GM12878 (cell line): ENCODE measurements around the gene CCDC107. TPM values are rescaled to one million over a fixed set of nuclear protein-coding genes. Genes with fewer than 3 reads are reported as not detected.

Experiments
- ATAC-seq: fragments of 200-7000 bp; cut with Tn5 transposase; 3 replicates; pipeline ENCODE4 v1.9.1; 2020; ENCODE audit warnings: mild to moderate bottlenecking, moderate library complexity
- BruUV-seq: library from RNA; stranded (reverse); fragments of 400-500 nt; replicated peaks from 2 replicates; lab custom pipeline; 2021; lab: Mats Ljungman, UMichigan
- CTCF ChIA-PET: fragments of 300-600 bp; sonication (Branson Sonifier 250); formaldehyde crosslinking; extraction: SDS; loops from one replicate; lab custom pipeline; 2021; ENCODE audit warnings: inconsistent platforms; lab: Yijun Ruan, JAX
- POLR2A ChIA-PET: fragments of 350-600 bp; formaldehyde crosslinking; extraction: SDS; loops from one replicate; lab custom pipeline; 2021; ENCODE audit warnings: inconsistent platforms; lab: Charles Lee
- RAD21 ChIA-PET: fragments of 300-600 bp; sonication (Branson Sonifier 250); formaldehyde crosslinking; loops from one replicate; lab custom pipeline; 2023; ENCODE audit warnings: antibody characterized with exemption; ENCODE audit not compliant: unreplicated experiment; lab: Charles Lee
- SMC1A ChIA-PET: fragments of 300-600 bp; sonication (Branson Sonifier 250); formaldehyde crosslinking; loops from one replicate; lab custom pipeline; 2023; ENCODE audit not compliant: unreplicated experiment, uncharacterized antibody; lab: Charles Lee
- DNase-seq: peaks from one replicate; pipeline ENCODE4 v3.0.0-alpha.2; 2011; ENCODE audit warnings: low read depth, low spot score
- FAIRE-seq: peaks from 3 replicates; lab custom pipeline; 2011; peaks lifted over from hg19 to GRCh38; lab: Jason Lieb, UNC
- H2AFZ ChIP-seq: 2 replicates; pipeline ENCODE4 v1.6.0; 2011; ENCODE audit warnings: low read depth, low read length, control low read depth; ENCODE audit not compliant: control insufficient read depth
- H3K27ac ChIP-seq: 2 replicates; pipeline ENCODE4 v1.5.1; 2011; ENCODE audit warnings: control low read depth; ENCODE audit not compliant: control insufficient read depth, insufficient read depth
- H3K27me3 ChIP-seq, 2 experiments: replicated peaks in 1 of 2; 2 replicates each; pipeline versions ENCODE4 v1.6.0 to v1.6.1; 2011; ENCODE audit warnings: low read length in 1 of 2; ENCODE audit not compliant: control insufficient read depth in 2 of 2, insufficient read depth in 2 of 2
- H3K36me3 ChIP-seq, 2 experiments: 2 replicates each; pipeline ENCODE4 v1.5.1; 2011; ENCODE audit warnings: low read length in 1 of 2; ENCODE audit not compliant: control insufficient read depth in 2 of 2, insufficient read depth in 2 of 2
- H3K4me1 ChIP-seq: 2 replicates; pipeline ENCODE4 v1.6.1; 2011; ENCODE audit warnings: mild to moderate bottlenecking, low read length, moderate library complexity, mixed read lengths; ENCODE audit not compliant: control insufficient read depth, insufficient read depth
- H3K4me2 ChIP-seq: 2 replicates; pipeline ENCODE4 v1.6.0; 2011; ENCODE audit warnings: control low read depth; ENCODE audit not compliant: control insufficient read depth, insufficient read depth
- H3K4me3 ChIP-seq: fragments of 200-600 bp; sonication (generic); 2 replicates; pipeline ENCODE4 v1.5.1; 2016
- H3K79me2 ChIP-seq: 2 replicates; pipeline ENCODE4 v1.6.0; 2011; ENCODE audit warnings: low read length; ENCODE audit not compliant: control insufficient read depth, insufficient read depth
- H3K9ac ChIP-seq: 2 replicates; pipeline ENCODE4 v1.8.0; 2011; ENCODE audit warnings: low read length, control low read depth, mixed read lengths; ENCODE audit not compliant: control insufficient read depth, insufficient read depth
- H3K9me3 ChIP-seq: replicated peaks from 3 replicates; pipeline ENCODE4 v1.5.1; 2011; ENCODE audit warnings: mild to moderate bottlenecking, low read length; ENCODE audit not compliant: control insufficient read depth, insufficient read depth
- H4K20me1 ChIP-seq: 2 replicates; pipeline ENCODE4 v1.6.0; 2011; ENCODE audit not compliant: control insufficient read depth, insufficient read depth
- EED ChIP-seq: sonication (generic); IDR thresholded peaks from 2 replicates; pipeline ENCODE4 v1.6.1; 2016; ENCODE audit warnings: antibody characterized with exemption, low read depth
- IKZF2 ChIP-seq, 2 experiments: fragments of 450-650 bp; IDR thresholded peaks; 2 replicates each; pipeline ENCODE4 v1.6.1; 2017; ENCODE audit warnings: mild to moderate bottlenecking in 2 of 2, moderate library complexity in 2 of 2
- NR2C1 ChIP-seq: fragments of 450-650 bp; IDR thresholded peaks from 2 replicates; pipeline ENCODE4 v1.6.1; 2017; ENCODE audit warnings: antibody characterized with exemption, mild to moderate bottlenecking, moderate library complexity
- POLR2A ChIP-seq: IDR thresholded peaks from 2 replicates; pipeline ENCODE4 v1.6.1; 2011; ENCODE audit warnings: low read depth, mild to moderate bottlenecking, low read length
- POLR2AphosphoS2 ChIP-seq: IDR thresholded peaks from 2 replicates; pipeline ENCODE4 v1.6.1; 2011; ENCODE audit warnings: low read depth, mild to moderate bottlenecking, low read length, improper control_type of control experiment, moderate library complexity
- RAD21 ChIP-seq: IDR thresholded peaks from 2 replicates; pipeline ENCODE4 v1.6.1; 2011; ENCODE audit warnings: mild to moderate bottlenecking, low read depth, low read length, moderate library complexity; ENCODE audit not compliant: insufficient read depth
- SMC3 ChIP-seq: IDR thresholded peaks from 2 replicates; pipeline ENCODE4 v1.6.1; 2011; ENCODE audit warnings: low read length, improper control_type of control experiment, borderline replicate concordance
- SRF ChIP-seq, 2 experiments: IDR thresholded peaks; 2 replicates each; pipeline ENCODE4 v1.6.1; 2011; ENCODE audit warnings: low read depth in 2 of 2, low read length in 2 of 2, mild to moderate bottlenecking in 1 of 2, moderate library complexity in 1 of 2
- WGBS: methylation state at CpG from one replicate; pipeline ENCODE4 v1.1.6; 2016; ENCODE audit warnings: low lambda C conversion rate; ENCODE audit not compliant: insufficient replicate concordance, insufficient coverage; ENCODE audit errors: missing lambda C conversion rate; 5-methylcytosine and 5-hydroxymethylcytosine counted together
- in situ Hi-C: fragments of 300-500 bp; cut with MboI; formaldehyde crosslinking; loops from 9 replicates; pipeline ENCODE4 v1.14.3; 2018; ENCODE audit warnings: mixed read lengths
- intact Hi-C: fragments of 100-400 bp; cut with micrococcal nuclease; formaldehyde crosslinking; loops from one replicate; pipeline ENCODE4 v1.14.2; 2022; ENCODE audit not compliant: unreplicated experiment
- polyA plus RNA-seq, 11 experiments: library from polyadenylated mRNA; depleted of rRNA in 4 of 11; unstranded in 6 of 11; stranded (reverse) in 5 of 11; fragments of >200 nt; fragmentation: Nextera tagmentation in 4 of 11; fragmentation: Illumina TruSeq in 1 of 11; extraction: Ambion mirVana in 4 of 11; extraction: Trizol in 1 of 11; gene quantifications; 1 replicate in 1 of 11; 2 replicates in 10 of 11; pipeline versions ENCODE4 v1.2.1 to v1.2.3, GENCODE V29; 2011 to 2016; ENCODE audit warnings: inconsistent platforms in 2 of 11, missing spikeins in 2 of 11, low read depth in 1 of 11
- total RNA-seq, 4 experiments: library from RNA; depleted of rRNA in 3 of 4; stranded (reverse); fragments of >200 nt in 3 of 4; fragmentation: Illumina TruSeq in 1 of 4; extraction: Trizol in 1 of 4; gene quantifications; 2 replicates each; pipeline versions ENCODE4 v1.2.1 to v1.2.3, GENCODE V29; 2013 to 2021
- TF ChIP-seq, protein P1 (sequence below), 3 experiments: IDR thresholded peaks in 2 of 3; conservative IDR thresholded peaks in 1 of 3; 2 replicates each; pipeline ENCODE4 v1.5.1; 2011; ENCODE audit warnings: low read depth in 3 of 3, low read length in 3 of 3, mild to moderate bottlenecking in 3 of 3, control low read depth in 2 of 3, moderate library complexity in 2 of 3, inconsistent platforms in 1 of 3, mixed read lengths in 1 of 3; ENCODE audit not compliant: control insufficient read depth in 2 of 3, insufficient read depth in 1 of 3; ENCODE audit errors: extremely low read depth in 1 of 3

The CCDC107 gene
- total and polyA plus RNA-seq, 10 of the 15 experiments (the other 5 are each of a cell fraction or from before 2014, with no cell fraction given) = 0.19 to 18.3 (median 10.6) TPM

DNA sequence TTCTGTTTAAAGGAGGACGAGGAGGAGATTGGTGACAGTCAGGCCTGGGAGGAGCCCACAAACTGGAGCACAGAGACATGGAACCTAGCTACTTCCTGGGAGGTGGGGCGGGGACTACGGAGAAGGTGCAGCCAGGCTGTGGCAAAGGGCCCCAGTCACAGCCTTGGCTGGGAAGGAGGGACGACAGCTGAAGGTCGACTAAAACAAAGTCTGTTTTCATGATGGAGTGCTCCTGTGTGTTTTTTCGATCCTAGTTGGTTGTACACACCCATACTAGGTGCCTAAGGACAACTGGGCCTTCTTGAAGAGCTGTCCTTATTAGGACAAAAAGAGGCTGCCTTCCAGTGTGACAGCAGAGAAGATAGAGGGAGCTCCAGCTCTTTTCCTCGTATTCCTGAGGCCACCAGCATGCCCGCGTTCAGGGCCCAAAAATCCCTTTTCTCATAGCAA is 2.9 kb downstream of the CCDC107 start:
- Histone ChIP-seq H3K9me3 (no peaks in the 10 kb centered on the region), H3K27ac (peak overlapping the region; percentile 45), H2AFZ (no peak overlapping the region), H4K20me1 (no peaks in the 10 kb centered on the region), H3K79me2 (peaks cover 43% of the 10 kb centered on the region), H3K4me3 (no peak overlapping the region), H3K9ac (no peak overlapping the region), H3K4me1 (peaks cover 39% of the 10 kb centered on the region), H3K4me2 (no peak overlapping the region; the same call in 1 of the 2 replicates), H3K36me3 (peaks cover 6 to 9% of the 10 kb centered on the region in 2 experiments; a peak in 3 of 4 replicates), H3K27me3 (no peaks in the 10 kb centered on the region)
- in situ Hi-C loops = no loop called here
- FAIRE-seq (no peak), ATAC-seq (no peak), DNase-seq (no peak)
- intact Hi-C loops = no loop called here
- ChIA-PET RAD21 (interaction anchor here (0.6 to 9.7 kb wide), 10 partner anchors 13 to 163 kb away, joined by 3 to 95 read pairs (median 7); partner anchors contain the start of genes CREB3, GBA2, RGP1 and SIT1), POLR2A (interaction anchor here (0.7 to 10.9 kb wide), 12 partner anchors 12 to 154 kb away, joined by 3 to 163 read pairs (median 4); partner anchors contain the start of genes CREB3, HINT2, SIT1 and SPAG8), SMC1A (interaction anchor here (0.7 to 12.5 kb wide), 20 partner anchors 9 to 221 kb away, joined by 3 to 145 read pairs (median 3); partner anchors contain the start of genes CREB3, SIT1, SPAG8 and TLN1), CTCF (interaction anchor here (0.6 to 13.5 kb wide), 27 partner anchors 10 to 185 kb away, joined by 3 to 227 read pairs (median 7); partner anchors contain the start of genes CA9, CREB3, HINT2 and SIT1)
- TF ChIP-seq SRF (IDR thresholded peaks at IDR 0.05; ENCODE audit: low read depth in 2 of 2, low read length in 2 of 2) (0 out of 4 replicates have a peak, but pooled peaks of 1 of the 2 experiments have one; percentile 9), RAD21 (peak; percentile 34; the same call in 1 of the 2 replicates), SMC3 (0 out of 2 replicates have a peak, but pooled peaks have one; percentile 9), POLR2A (peak; percentile 29; the same call in 1 of the 2 replicates), EED (no peak), NR2C1 (no peak), IKZF2 (IDR thresholded peaks at IDR 0.05) (peak in 1 of 2 experiments; percentile 38; a peak in 2 of 4 replicates), POLR2AphosphoS2 (no peak)
- TF ChIP-seq, protein P1, sequence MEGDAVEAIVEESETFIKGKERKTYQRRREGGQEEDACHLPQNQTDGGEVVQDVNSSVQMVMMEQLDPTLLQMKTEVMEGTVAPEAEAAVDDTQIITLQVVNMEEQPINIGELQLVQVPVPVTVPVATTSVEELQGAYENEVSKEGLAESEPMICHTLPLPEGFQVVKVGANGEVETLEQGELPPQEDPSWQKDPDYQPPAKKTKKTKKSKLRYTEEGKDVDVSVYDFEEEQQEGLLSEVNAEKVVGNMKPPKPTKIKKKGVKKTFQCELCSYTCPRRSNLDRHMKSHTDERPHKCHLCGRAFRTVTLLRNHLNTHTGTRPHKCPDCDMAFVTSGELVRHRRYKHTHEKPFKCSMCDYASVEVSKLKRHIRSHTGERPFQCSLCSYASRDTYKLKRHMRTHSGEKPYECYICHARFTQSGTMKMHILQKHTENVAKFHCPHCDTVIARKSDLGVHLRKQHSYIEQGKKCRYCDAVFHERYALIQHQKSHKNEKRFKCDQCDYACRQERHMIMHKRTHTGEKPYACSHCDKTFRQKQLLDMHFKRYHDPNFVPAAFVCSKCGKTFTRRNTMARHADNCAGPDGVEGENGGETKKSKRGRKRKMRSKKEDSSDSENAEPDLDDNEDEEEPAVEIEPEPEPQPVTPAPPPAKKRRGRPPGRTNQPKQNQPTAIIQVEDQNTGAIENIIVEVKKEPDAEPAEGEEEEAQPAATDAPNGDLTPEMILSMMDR (IDR thresholded peaks at IDR 0.05 in 2 of 3, conservative IDR thresholded peaks at IDR 0.05 in 1 of 3; ENCODE audit: control insufficient read depth in 2 of 3, extremely low read depth in 1 of 3, insufficient read depth in 1 of 3, low read depth in 3 of 3, low read length in 3 of 3) = peak; percentile 21 to 59 (median 32); a peak in 4 of 6 replicates
- 64% methylated on average over 9 of the region's 9 CpGs for WGBS
- BruUV-seq = no TSS peak
